Neural cell (in vitro differentiated cells): ENCODE results near the gene CDRT4. TPM values are rescaled to one million over a fixed set of nuclear protein-coding genes. Genes with fewer than 3 reads are reported as not detected.

Source experiments
- H2AFZ ChIP-seq: fragments of 200-600, 300-800 bp; sonication (generic), shearing (Covaris generic); 2 replicates; pipeline ENCODE4 v1.6.0; 2014; ENCODE audit warnings: low read depth, mild to moderate bottlenecking, antibody characterized with exemption, low read length, moderate library complexity
- H3F3A ChIP-seq: fragments of 200-600 bp; shearing (Covaris generic); 2 replicates; pipeline ENCODE4 v1.6.1; 2016; ENCODE audit warnings: mild to moderate bottlenecking, moderate library complexity, mixed read lengths, antibody characterized with exemption, low read length; ENCODE audit not compliant: insufficient read depth, poor library complexity, severe bottlenecking
- H3K27ac ChIP-seq: fragments of 200-600, 300-800 bp; sonication (generic), shearing (Covaris generic); 2 replicates; pipeline ENCODE4 v1.5.1; 2014; ENCODE audit warnings: mild to moderate bottlenecking, low read length, moderate library complexity
- H3K27me3 ChIP-seq: fragments of 300-800, 200-600 bp; sonication (generic), shearing (Covaris generic); 2 replicates; pipeline ENCODE4 v1.6.0; 2014; ENCODE audit warnings: mild to moderate bottlenecking, low read depth, low read length, moderate library complexity; ENCODE audit not compliant: insufficient read depth
- H3K36me3 ChIP-seq: fragments of 300-800, 200-600 bp; sonication (generic), shearing (Covaris generic); 2 replicates; pipeline ENCODE4 v1.5.1; 2014; ENCODE audit warnings: mild to moderate bottlenecking, antibody characterized with exemption, low read length, moderate library complexity; ENCODE audit not compliant: insufficient read depth
- H3K4me2 ChIP-seq: fragments of 300-800, 200-600 bp; sonication (generic), shearing (Covaris generic); 2 replicates; pipeline ENCODE4 v1.6.0; 2014; ENCODE audit warnings: mild to moderate bottlenecking, low read length
- H3K4me3 ChIP-seq: fragments of 300-800, 200-600 bp; sonication (generic), shearing (Covaris generic); 2 replicates; pipeline ENCODE4 v1.5.1; 2014; ENCODE audit warnings: mild to moderate bottlenecking, low read length, moderate library complexity
- H3K79me2 ChIP-seq: fragments of 200-600 bp; shearing (Covaris generic); replicated peaks from 2 replicates; pipeline ENCODE4 v1.6.0; 2014; ENCODE audit warnings: mild to moderate bottlenecking, low read length, moderate library complexity; ENCODE audit not compliant: insufficient read depth
- H3K9ac ChIP-seq: fragments of 300-800, 200-600 bp; sonication (generic), shearing (Covaris generic); 2 replicates; pipeline ENCODE4 v1.6.1; 2016; ENCODE audit warnings: mild to moderate bottlenecking, low read length, mixed read lengths
- H3K9me2 ChIP-seq: fragments of 200-600 bp; shearing (Covaris generic); 2 replicates; pipeline ENCODE4 v1.6.1; 2016; ENCODE audit warnings: mild to moderate bottlenecking, low read length, mixed read lengths; ENCODE audit not compliant: insufficient read depth
- H3K9me3 ChIP-seq: fragments of 200-600, 300-800 bp; sonication (generic), shearing (Covaris generic); 2 replicates; pipeline ENCODE4 v1.6.1; 2016; ENCODE audit warnings: mild to moderate bottlenecking, mixed run types, low read length, moderate library complexity, mixed read lengths
- H4K20me1 ChIP-seq: fragments of 200-600 bp; shearing (Covaris generic); 2 replicates; pipeline ENCODE4 v1.6.1; 2016; ENCODE audit warnings: mild to moderate bottlenecking, mixed run types; ENCODE audit not compliant: insufficient read depth
- CTCF ChIP-seq: fragments of 450-650 bp; IDR thresholded peaks from 2 replicates; pipeline ENCODE4 v1.5.1; 2014; ENCODE audit warnings: antibody characterized with exemption, mild to moderate bottlenecking, moderate library complexity; ENCODE audit not compliant: poor library complexity, severe bottlenecking
- EP300 ChIP-seq: fragments of 450-650 bp; conservative IDR thresholded peaks from 2 replicates; pipeline ENCODE4 v1.6.1; 2014; ENCODE audit warnings: antibody characterized with exemption, mild to moderate bottlenecking, moderate library complexity; ENCODE audit not compliant: poor library complexity, severe bottlenecking
- EZH2 ChIP-seq: fragments of 200-600, 300-800 bp; shearing (Covaris generic), sonication (generic); IDR thresholded peaks from 2 replicates; pipeline ENCODE4 v1.6.1; 2014; ENCODE audit warnings: antibody characterized with exemption, low read length, borderline replicate concordance, mild to moderate bottlenecking; ENCODE audit not compliant: insufficient read depth, poor library complexity, severe bottlenecking
- MXI1 ChIP-seq: fragments of 450-650 bp; conservative IDR thresholded peaks from 2 replicates; pipeline ENCODE4 v1.6.1; 2014; ENCODE audit warnings: antibody characterized with exemption, mild to moderate bottlenecking; ENCODE audit not compliant: poor library complexity, severe bottlenecking
- POLR2AphosphoS5 ChIP-seq: IDR thresholded peaks from 2 replicates; pipeline ENCODE4 v1.6.1; 2012
- RAD21 ChIP-seq: fragments of 450-650 bp; conservative IDR thresholded peaks from 2 replicates; pipeline ENCODE4 v1.6.1; 2014; ENCODE audit warnings: antibody characterized with exemption, mild to moderate bottlenecking, moderate library complexity
- SMC3 ChIP-seq: fragments of 450-650 bp; conservative IDR thresholded peaks from 2 replicates; pipeline ENCODE4 v1.6.1; 2014; ENCODE audit warnings: antibody characterized with exemption, mild to moderate bottlenecking, moderate library complexity; ENCODE audit not compliant: poor library complexity
- TAF1 ChIP-seq: IDR thresholded peaks from 2 replicates; pipeline ENCODE4 v1.6.1; 2012; ENCODE audit warnings: low read depth
- polyA plus RNA-seq: library from polyadenylated mRNA; depleted of rRNA; stranded (reverse); fragments of >200 nt; gene quantifications from 2 replicates; pipeline ENCODE4 v1.2.3, GENCODE V29; 2014
- TF ChIP-seq, protein P1 (sequence below): IDR thresholded peaks from 2 replicates; pipeline ENCODE4 v1.6.1; 2012; ENCODE audit warnings: borderline replicate concordance

Gene CDRT4
- polyA plus RNA-seq, 1 donor from 2014 or later = 22.5 TPM

- no peaks in the 10 kb centered on the region for H3K36me3 ChIP-seq
- H2AFZ ChIP-seq = no peak overlapping the region
- no peak overlapping the region for H3K4me2 ChIP-seq
- no peaks in the 10 kb centered on the region for H4K20me1 ChIP-seq
- no peak overlapping the region for H3K4me3 ChIP-seq
- H3F3A ChIP-seq = no peaks in the 10 kb centered on the region
- no peaks in the 10 kb centered on the region for H3K9me3 ChIP-seq
- no peaks in the 10 kb centered on the region for H3K27me3 ChIP-seq
- no peaks in the 10 kb centered on the region for H3K79me2 ChIP-seq
- no peak overlapping the region for H3K27ac ChIP-seq
- TF ChIP-seq TAF1 (no peak), SMC3 (no peak), POLR2AphosphoS5 (no peak), EP300 (no peak), RAD21 (no peak)
- no peaks in the 10 kb centered on the region for H3K9me2 ChIP-seq
- no peak overlapping the region for H3K9ac ChIP-seq
Measured at GRCh38 chr17:15399443-15399842, 68.0 kb downstream of the CDRT4 start.

DNA sequence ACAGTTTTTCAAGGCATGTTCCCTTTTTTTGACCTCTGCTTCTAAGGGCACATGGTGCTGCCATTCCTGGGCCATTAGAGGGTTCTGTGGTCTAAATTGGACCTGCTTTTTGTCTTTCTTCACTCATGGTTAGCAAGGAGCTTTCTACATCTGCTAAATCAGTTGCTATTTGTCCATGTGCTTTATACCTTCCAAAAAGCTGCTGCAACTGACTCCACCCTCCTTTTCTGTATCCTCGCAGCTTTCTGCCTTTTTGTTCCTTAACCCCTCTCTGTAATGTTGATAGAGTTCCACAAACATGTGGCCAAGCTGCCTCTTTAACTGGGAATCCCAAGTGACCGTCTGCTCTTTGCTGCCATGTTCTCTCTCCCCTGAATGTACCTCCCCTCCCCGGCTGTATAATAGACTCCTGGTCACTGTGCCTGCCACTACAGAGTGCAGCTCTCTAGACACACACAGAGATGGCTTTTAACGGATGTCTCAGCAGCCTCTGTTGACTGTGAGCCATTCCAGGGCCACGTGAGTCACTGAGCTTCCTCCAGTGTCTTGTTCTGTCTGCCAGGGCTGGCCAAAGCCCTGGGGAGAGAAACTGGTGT, 68.6 kb downstream of the CDRT4 start:
- Histone ChIP-seq H3K27me3 (no peaks in the 10 kb centered on the region), H3K4me3 (no peak overlapping the region), H4K20me1 (no peaks in the 10 kb centered on the region), H3K4me2 (no peak overlapping the region), H3K36me3 (no peaks in the 10 kb centered on the region), H3K9me3 (no peaks in the 10 kb centered on the region), H3K9me2 (no peaks in the 10 kb centered on the region), H3F3A (no peaks in the 10 kb centered on the region), H3K79me2 (no peaks in the 10 kb centered on the region), H3K27ac (no peak overlapping the region), H2AFZ (no peak overlapping the region), H3K9ac (no peak overlapping the region)
- TF ChIP-seq POLR2AphosphoS5 (no peak), SMC3 (no peak), TAF1 (no peak), RAD21 (no peak), EP300 (no peak), CTCF (no peak), EZH2 (no peak)
- TF ChIP-seq, protein P1, sequence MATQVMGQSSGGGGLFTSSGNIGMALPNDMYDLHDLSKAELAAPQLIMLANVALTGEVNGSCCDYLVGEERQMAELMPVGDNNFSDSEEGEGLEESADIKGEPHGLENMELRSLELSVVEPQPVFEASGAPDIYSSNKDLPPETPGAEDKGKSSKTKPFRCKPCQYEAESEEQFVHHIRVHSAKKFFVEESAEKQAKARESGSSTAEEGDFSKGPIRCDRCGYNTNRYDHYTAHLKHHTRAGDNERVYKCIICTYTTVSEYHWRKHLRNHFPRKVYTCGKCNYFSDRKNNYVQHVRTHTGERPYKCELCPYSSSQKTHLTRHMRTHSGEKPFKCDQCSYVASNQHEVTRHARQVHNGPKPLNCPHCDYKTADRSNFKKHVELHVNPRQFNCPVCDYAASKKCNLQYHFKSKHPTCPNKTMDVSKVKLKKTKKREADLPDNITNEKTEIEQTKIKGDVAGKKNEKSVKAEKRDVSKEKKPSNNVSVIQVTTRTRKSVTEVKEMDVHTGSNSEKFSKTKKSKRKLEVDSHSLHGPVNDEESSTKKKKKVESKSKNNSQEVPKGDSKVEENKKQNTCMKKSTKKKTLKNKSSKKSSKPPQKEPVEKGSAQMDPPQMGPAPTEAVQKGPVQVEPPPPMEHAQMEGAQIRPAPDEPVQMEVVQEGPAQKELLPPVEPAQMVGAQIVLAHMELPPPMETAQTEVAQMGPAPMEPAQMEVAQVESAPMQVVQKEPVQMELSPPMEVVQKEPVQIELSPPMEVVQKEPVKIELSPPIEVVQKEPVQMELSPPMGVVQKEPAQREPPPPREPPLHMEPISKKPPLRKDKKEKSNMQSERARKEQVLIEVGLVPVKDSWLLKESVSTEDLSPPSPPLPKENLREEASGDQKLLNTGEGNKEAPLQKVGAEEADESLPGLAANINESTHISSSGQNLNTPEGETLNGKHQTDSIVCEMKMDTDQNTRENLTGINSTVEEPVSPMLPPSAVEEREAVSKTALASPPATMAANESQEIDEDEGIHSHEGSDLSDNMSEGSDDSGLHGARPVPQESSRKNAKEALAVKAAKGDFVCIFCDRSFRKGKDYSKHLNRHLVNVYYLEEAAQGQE = no peak

- no peaks in the 10 kb centered on the region for H3K27me3 ChIP-seq
- H3K36me3 ChIP-seq = no peaks in the 10 kb centered on the region
- H3K27ac ChIP-seq = no peak overlapping the region
- no peak overlapping the region for H3K4me2 ChIP-seq
- no peaks in the 10 kb centered on the region for H3K9me3 ChIP-seq
- H2AFZ ChIP-seq = no peak overlapping the region
- TF ChIP-seq EZH2 = no peak
- TF ChIP-seq, protein P1 = no peak
- TF ChIP-seq CTCF = no peak
- TF ChIP-seq TAF1 = no peak
- TF ChIP-seq EP300 = no peak
- TF ChIP-seq RAD21 = no peak
- no peak for TF ChIP-seq SMC3
- no peak for TF ChIP-seq POLR2AphosphoS5
- no peak for TF ChIP-seq MXI1
- H3K79me2 ChIP-seq = no peaks in the 10 kb centered on the region
- H4K20me1 ChIP-seq = no peaks in the 10 kb centered on the region
- H3F3A ChIP-seq = no peaks in the 10 kb centered on the region
- no peaks in the 10 kb centered on the region for H3K9me2 ChIP-seq
- no peak overlapping the region for H3K4me3 ChIP-seq
- no peak overlapping the region for H3K9ac ChIP-seq
Measured at GRCh38 chr17:15398291-15398690, 69.1 kb downstream of the CDRT4 start.
